Stimulated activated CD4-positive, alpha-beta T cell treated with anti-CD3 and anti-CD28 coated beads, Interleukin-2, amount 100 ng/mL, for 24 hours (primary cell): ENCODE results near the gene GCKR.

Experiments used
- DNase-seq, 2 donors: peaks; one replicate each; pipeline ENCODE4 v3.0.0-alpha.2; 2020

GCKR gene

GRCh38 chr2:27572998-27573429, 76.4 kb downstream of the GCKR start:
- DNase-seq, result no peak
